ENCODE results near the gene ACOT6.
"Not testable (repeated sequence)": the region's sequence is repeated elsewhere in the genome, so short reads cannot be mapped to it uniquely, and the experiment has no call there.

Gene ACOT6

GRCh38 chr14:73659202-73659601 lies 46.9 kb downstream of the ACOT6 start:
- not testable (repeated sequence) for H3K4me3 Mint-ChIP-seq; H3K27ac Mint-ChIP-seq; H3K9me3 Mint-ChIP-seq (ENCODE audit: low read depth); H3K4me1 Mint-ChIP-seq (ENCODE audit: low read depth); H3K27me3 Mint-ChIP-seq
- H3K36me3 Mint-ChIP-seq: peaks cover 14% of the 10 kb centered on the region

DNA sequence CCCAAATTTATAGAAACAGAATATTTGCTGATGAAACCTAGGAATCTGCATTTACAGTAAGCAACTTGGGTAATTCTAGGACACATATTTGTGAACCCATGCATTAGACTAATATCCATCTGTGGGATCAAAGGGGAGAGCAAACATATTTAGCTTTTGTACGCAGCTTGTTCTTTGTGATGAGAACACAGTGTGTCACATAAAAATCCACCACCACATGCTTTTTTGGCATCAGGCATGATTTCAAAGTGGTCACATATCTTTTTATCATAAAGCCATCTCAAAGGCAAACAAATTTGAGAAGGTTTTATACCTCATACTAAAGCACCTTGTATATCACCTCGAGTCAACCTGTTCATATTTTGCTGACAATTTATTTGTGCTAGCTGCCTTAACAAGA lies 48.2 kb downstream of the ACOT6 start:
- H3K4me1 Mint-ChIP-seq (ENCODE audit: low read depth): no peaks in the 10 kb centered on the region
- no peaks in the 10 kb centered on the region for H3K9me3 Mint-ChIP-seq (ENCODE audit: low read depth)
- peaks cover 14% of the 10 kb centered on the region for H3K36me3 Mint-ChIP-seq
- no peak overlapping the region for H3K4me3 Mint-ChIP-seq
- H3K27me3 Mint-ChIP-seq: no peaks in the 10 kb centered on the region
- no peak overlapping the region for H3K27ac Mint-ChIP-seq

DNA sequence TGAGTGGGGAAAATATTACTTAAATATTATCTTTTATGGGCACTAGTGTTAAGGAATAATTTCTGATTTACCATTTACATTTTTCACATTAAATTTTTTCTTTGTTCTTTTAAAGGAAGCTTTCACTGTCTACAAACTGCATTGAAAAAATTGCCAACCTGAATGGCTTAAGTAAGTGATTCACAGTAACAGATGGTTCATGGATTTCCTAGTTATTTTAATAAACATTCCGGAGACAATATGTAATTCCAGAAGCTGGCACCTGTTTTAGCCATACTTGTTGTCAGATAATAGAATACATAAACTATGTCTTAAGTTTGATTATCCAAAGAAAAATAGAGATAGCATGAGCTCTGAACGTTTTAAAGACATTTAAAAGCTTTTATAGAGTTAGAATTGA lies 49.6 kb downstream of the ACOT6 start:
- H3K36me3 Mint-ChIP-seq: peaks cover 14% of the 10 kb centered on the region
- H3K4me3 Mint-ChIP-seq: no peak overlapping the region
- no peaks in the 10 kb centered on the region for H3K27me3 Mint-ChIP-seq
- no peak overlapping the region for H3K27ac Mint-ChIP-seq
- no peaks in the 10 kb centered on the region for H3K9me3 Mint-ChIP-seq (ENCODE audit: low read depth)
- no peaks in the 10 kb centered on the region for H3K4me1 Mint-ChIP-seq (ENCODE audit: low read depth)

GRCh38 chr14:73662487-73662943 lies 50.2 kb downstream of the ACOT6 start:
- Mint-ChIP-seq H3K4me3 (no peak overlapping the region), H3K27me3 (no peaks in the 10 kb centered on the region), H3K27ac (no peak overlapping the region), H3K4me1 (ENCODE audit: low read depth) (no peaks in the 10 kb centered on the region), H3K36me3 (peaks cover 11% of the 10 kb centered on the region), H3K9me3 (ENCODE audit: low read depth) (no peaks in the 10 kb centered on the region)

GRCh38 chr14:73663548-73664212 lies 51.4 kb downstream of the ACOT6 start:
- Mint-ChIP-seq H3K36me3 (peaks cover 9% of the 10 kb centered on the region), H3K27ac (no peak overlapping the region), H3K4me3 (no peak overlapping the region), H3K4me1 (ENCODE audit: low read depth) (no peaks in the 10 kb centered on the region), H3K27me3 (no peaks in the 10 kb centered on the region), H3K9me3 (ENCODE audit: low read depth) (no peaks in the 10 kb centered on the region)

DNA sequence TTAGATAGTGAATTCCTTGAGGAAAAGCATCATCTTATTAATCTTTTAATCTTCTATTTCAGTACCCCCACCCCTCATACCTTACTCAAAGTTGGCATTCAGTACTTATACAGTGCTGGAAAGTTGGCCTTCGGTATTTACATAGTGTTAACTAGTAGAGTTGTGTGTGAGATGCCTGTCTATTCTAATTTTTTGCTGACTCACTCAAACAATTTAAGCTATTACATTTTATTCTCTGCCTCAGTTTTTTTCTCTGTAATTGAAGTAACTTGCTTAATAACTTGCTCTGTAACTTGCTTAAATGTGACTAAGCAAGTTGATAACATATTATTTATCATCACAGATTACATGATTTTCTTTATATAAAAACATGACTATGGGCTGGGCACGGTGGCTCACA lies 52.8 kb downstream of the ACOT6 start:
- H3K27me3 Mint-ChIP-seq: no peaks in the 10 kb centered on the region
- peaks cover 7% of the 10 kb centered on the region for H3K36me3 Mint-ChIP-seq
- H3K4me3 Mint-ChIP-seq: no peak overlapping the region

GRCh38 chr14:73666583-73666982 lies 54.3 kb downstream of the ACOT6 start:
- Mint-ChIP-seq H3K27ac (no peak overlapping the region), H3K4me3 (no peak overlapping the region), H3K9me3 (ENCODE audit: low read depth) (no peaks in the 10 kb centered on the region), H3K36me3 (peaks cover 4% of the 10 kb centered on the region), H3K27me3 (no peaks in the 10 kb centered on the region), H3K4me1 (ENCODE audit: low read depth) (no peaks in the 10 kb centered on the region)

More for the DNA sequence above, 52.8 kb downstream of the ACOT6 start:
- Mint-ChIP-seq H3K27ac (no peak overlapping the region), H3K9me3 (ENCODE audit: low read depth) (no peaks in the 10 kb centered on the region), H3K4me1 (ENCODE audit: low read depth) (no peaks in the 10 kb centered on the region)

DNA sequence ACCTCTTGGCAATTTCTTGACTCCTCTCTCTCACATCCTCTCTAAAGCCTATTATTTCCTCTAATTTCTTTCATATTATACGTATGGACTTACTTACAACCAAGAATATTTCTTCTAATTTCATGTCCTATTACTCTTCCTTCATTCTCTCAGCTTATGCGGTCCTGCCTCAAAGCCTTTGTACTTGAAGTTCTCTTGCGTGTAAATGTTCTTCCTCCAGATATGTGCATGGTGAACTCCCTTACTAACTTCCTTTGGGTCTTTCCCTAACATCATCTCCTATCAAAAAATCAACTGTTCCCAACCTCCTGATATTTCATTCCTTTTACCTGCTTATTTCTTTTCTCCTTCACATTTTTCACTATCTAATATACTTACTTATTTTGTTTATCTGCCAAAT lies 55.5 kb downstream of the ACOT6 start:
- no peak overlapping the region for H3K27ac Mint-ChIP-seq
- H3K4me3 Mint-ChIP-seq: no peak overlapping the region
- H3K27me3 Mint-ChIP-seq: no peaks in the 10 kb centered on the region
- no peaks in the 10 kb centered on the region for H3K4me1 Mint-ChIP-seq (ENCODE audit: low read depth)
- H3K36me3 Mint-ChIP-seq: no peaks in the 10 kb centered on the region
- no peaks in the 10 kb centered on the region for H3K9me3 Mint-ChIP-seq (ENCODE audit: low read depth)

Measured in activated naive CD8-positive, alpha-beta T cell (primary cell).